Ishikawa (cell line): ENCODE data around the gene C5.

ENCODE experiments used
- CEBPB ChIP-seq: IDR thresholded peaks from 2 replicates; pipeline ENCODE4 v1.6.1; 2012
- CREB1 ChIP-seq: IDR thresholded peaks from 2 replicates; pipeline ENCODE4 v1.6.1; 2012; ENCODE audit warnings: low read depth
- EGR1 ChIP-seq: IDR thresholded peaks from 2 replicates; pipeline ENCODE4 v1.6.1; 2012
- EP300 ChIP-seq: IDR thresholded peaks from 2 replicates; pipeline ENCODE4 v1.6.1; 2012; ENCODE audit warnings: borderline replicate concordance
- FOXM1 ChIP-seq: IDR thresholded peaks from 2 replicates; pipeline ENCODE4 v1.6.1; 2012; ENCODE audit warnings: low read depth, borderline replicate concordance
- NFIC ChIP-seq: IDR thresholded peaks from 2 replicates; pipeline ENCODE4 v1.6.1; 2012
- RAD21 ChIP-seq: IDR thresholded peaks from 2 replicates; pipeline ENCODE4 v1.6.1; 2012; ENCODE audit warnings: low read depth
- TAF1 ChIP-seq: IDR thresholded peaks from 2 replicates; pipeline ENCODE4 v1.6.1; 2012; ENCODE audit warnings: low read depth, mild to moderate bottlenecking
- TCF12 ChIP-seq: IDR thresholded peaks from 2 replicates; pipeline ENCODE4 v1.6.1; 2012; ENCODE audit warnings: low read depth
- TEAD4 ChIP-seq: IDR thresholded peaks from 2 replicates; pipeline ENCODE4 v1.6.1; 2012
- YY1 ChIP-seq: IDR thresholded peaks from 2 replicates; pipeline ENCODE4 v1.6.1; 2012; ENCODE audit warnings: low read depth
- ZBTB7A ChIP-seq: IDR thresholded peaks from 2 replicates; pipeline ENCODE4 v1.6.1; 2012; ENCODE audit warnings: low read depth
- TF ChIP-seq, protein P1 (sequence below): IDR thresholded peaks from 2 replicates; pipeline ENCODE4 v1.6.1; 2012
- TF ChIP-seq, protein P2 (sequence below): IDR thresholded peaks from 2 replicates; pipeline ENCODE4 v1.6.1; 2012; ENCODE audit warnings: low read depth, mild to moderate bottlenecking
- TF ChIP-seq, protein P3 (sequence below): IDR thresholded peaks from 2 replicates; pipeline ENCODE4 v1.6.1; 2012

Gene C5

DNA sequence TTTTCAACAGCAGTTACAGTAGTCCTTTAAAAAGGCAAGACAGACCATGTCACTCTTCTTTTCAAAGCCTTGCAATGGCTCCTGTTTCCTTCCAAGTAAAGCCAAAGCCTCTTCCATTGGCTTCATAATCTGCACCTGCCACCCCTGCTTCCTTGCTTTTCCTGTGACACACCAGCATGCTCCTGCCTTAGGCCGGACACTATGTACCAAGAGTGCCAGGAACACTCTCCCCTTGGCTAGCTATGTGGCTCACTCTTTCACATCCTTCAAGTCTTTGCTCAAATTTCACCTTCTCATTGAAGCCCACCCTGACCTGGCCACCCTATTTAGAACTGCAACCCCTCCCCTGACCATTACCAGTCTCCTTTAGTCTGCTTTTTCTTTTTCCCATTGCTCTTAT lies 101.3 kb downstream of the C5 start:
- TF ChIP-seq TAF1: no peak
- TF ChIP-seq CEBPB: no peak
- TF ChIP-seq YY1: no peak
- TF ChIP-seq, protein P1, sequence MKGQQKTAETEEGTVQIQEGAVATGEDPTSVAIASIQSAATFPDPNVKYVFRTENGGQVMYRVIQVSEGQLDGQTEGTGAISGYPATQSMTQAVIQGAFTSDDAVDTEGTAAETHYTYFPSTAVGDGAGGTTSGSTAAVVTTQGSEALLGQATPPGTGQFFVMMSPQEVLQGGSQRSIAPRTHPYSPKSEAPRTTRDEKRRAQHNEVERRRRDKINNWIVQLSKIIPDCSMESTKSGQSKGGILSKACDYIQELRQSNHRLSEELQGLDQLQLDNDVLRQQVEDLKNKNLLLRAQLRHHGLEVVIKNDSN: no peak
- no peak for TF ChIP-seq TCF12
- no peak for TF ChIP-seq TEAD4
- no peak for TF ChIP-seq EP300
- no peak for TF ChIP-seq EGR1
- no peak for TF ChIP-seq CREB1
- no peak for TF ChIP-seq FOXM1
- TF ChIP-seq, protein P2, sequence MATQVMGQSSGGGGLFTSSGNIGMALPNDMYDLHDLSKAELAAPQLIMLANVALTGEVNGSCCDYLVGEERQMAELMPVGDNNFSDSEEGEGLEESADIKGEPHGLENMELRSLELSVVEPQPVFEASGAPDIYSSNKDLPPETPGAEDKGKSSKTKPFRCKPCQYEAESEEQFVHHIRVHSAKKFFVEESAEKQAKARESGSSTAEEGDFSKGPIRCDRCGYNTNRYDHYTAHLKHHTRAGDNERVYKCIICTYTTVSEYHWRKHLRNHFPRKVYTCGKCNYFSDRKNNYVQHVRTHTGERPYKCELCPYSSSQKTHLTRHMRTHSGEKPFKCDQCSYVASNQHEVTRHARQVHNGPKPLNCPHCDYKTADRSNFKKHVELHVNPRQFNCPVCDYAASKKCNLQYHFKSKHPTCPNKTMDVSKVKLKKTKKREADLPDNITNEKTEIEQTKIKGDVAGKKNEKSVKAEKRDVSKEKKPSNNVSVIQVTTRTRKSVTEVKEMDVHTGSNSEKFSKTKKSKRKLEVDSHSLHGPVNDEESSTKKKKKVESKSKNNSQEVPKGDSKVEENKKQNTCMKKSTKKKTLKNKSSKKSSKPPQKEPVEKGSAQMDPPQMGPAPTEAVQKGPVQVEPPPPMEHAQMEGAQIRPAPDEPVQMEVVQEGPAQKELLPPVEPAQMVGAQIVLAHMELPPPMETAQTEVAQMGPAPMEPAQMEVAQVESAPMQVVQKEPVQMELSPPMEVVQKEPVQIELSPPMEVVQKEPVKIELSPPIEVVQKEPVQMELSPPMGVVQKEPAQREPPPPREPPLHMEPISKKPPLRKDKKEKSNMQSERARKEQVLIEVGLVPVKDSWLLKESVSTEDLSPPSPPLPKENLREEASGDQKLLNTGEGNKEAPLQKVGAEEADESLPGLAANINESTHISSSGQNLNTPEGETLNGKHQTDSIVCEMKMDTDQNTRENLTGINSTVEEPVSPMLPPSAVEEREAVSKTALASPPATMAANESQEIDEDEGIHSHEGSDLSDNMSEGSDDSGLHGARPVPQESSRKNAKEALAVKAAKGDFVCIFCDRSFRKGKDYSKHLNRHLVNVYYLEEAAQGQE: no peak
- TF ChIP-seq NFIC: no peak
- TF ChIP-seq RAD21: no peak
- TF ChIP-seq ZBTB7A: no peak
- TF ChIP-seq, protein P3, sequence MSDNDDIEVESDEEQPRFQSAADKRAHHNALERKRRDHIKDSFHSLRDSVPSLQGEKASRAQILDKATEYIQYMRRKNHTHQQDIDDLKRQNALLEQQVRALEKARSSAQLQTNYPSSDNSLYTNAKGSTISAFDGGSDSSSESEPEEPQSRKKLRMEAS: no peak

DNA sequence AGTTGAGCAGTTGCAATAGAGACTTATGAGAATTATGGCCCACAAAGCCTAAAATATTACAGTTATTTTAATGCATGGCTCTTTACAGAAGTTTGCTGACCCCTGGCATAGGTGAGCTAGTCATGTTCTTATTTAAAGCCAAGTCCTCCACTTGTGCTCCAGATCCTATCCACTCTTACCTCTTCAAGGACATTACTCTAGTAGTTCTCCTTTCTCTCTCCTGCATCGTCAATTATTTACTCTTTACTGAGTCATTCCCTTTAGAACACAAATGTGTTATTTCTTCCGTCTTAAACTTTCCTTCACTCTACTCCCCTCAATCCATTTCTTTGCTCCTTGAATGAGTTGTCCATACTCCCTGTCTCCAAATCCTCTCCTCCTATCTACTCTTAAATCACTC lies 102.9 kb downstream of the C5 start:
- no peak for TF ChIP-seq NFIC
- TF ChIP-seq YY1: no peak

DNA sequence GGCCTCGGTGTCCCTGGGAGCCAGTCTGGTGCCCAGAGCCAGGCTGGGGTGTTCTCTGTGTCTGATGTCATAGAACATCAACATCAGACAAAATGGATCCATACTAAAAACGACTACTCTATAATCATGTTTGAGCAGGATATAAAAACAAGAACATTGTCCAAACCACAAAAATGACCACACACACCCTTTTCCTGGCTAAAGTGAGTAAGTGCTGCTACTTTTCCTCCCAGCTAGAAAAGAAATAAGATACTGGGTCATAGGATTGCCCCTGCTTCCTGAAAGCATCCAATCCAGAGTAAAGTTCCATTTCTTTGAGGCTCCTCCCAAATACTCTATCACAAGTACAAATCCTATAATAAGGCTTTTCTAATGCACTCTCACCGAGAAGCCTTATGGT lies 103.8 kb downstream of the C5 start:
- TF ChIP-seq CREB1: no peak
- TF ChIP-seq, protein P3: no peak
- TF ChIP-seq TCF12: no peak
- TF ChIP-seq, protein P2: no peak
- no peak for TF ChIP-seq EGR1
- TF ChIP-seq, protein P1: no peak
- TF ChIP-seq TEAD4: no peak
- no peak for TF ChIP-seq FOXM1
- no peak for TF ChIP-seq RAD21
- TF ChIP-seq ZBTB7A: no peak
- TF ChIP-seq NFIC: no peak
- TF ChIP-seq CEBPB: no peak
- no peak for TF ChIP-seq TAF1
- TF ChIP-seq EP300: no peak
- no peak for TF ChIP-seq YY1

DNA sequence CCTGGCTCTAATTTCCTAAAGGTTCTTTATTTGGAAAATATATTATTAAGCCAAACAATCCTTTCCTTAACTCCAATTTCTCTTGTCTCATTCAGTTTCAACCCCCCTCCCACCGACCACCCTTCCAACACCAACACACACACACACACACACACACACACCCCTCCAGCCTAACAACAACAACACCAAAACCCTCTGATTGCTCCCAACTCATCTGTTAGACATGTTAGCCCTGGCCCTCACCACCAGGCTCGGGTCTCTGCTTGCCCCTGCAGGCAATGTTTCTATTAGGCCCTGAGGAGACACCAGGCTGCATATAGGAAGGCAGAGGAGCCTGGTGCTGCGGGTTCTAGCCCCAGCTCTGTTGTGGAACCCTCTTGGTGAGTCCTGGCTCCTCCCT lies 105.1 kb downstream of the C5 start:
- TF ChIP-seq EP300 (no peak), TAF1 (no peak), RAD21 (no peak), ZBTB7A (no peak), TEAD4 (no peak), TCF12 (no peak), YY1 (no peak)

DNA sequence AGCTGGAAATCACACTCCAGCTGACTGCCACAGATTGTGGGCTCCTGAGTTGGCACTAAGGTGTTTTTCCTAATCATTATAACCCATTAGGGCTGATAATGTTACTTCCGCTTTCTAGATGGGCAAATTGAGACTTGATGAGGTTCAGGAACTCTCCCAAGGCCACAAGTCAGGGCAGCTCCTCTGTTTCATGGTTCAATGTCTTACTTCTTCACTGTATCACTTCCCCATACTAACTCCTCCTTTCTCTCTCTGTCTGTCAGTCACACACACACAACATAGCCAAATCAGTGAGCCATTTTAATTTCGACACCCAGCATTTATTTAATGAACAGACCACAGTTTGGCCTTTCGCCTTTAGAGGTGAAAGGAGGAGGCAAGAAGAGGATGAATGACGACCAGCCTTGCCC lies 105.6 kb downstream of the C5 start:
- TF ChIP-seq RAD21: no peak
- TF ChIP-seq CREB1: no peak
- no peak for TF ChIP-seq YY1
- TF ChIP-seq, protein P1: no peak
- no peak for TF ChIP-seq TCF12
- no peak for TF ChIP-seq CEBPB
- TF ChIP-seq TAF1: no peak
- no peak for TF ChIP-seq TEAD4
- TF ChIP-seq, protein P3: no peak
